HFF-Myc (cell line): ENCODE results near the gene TBC1D14.

Experiments used
- DNase-seq: peaks from one replicate; pipeline ENCODE4 v3.0.0-alpha.2; 2011; ENCODE audit warnings: low read depth; ENCODE audit errors: extremely low read depth
- H3K4me3 ChIP-seq: replicated peaks from 2 replicates; pipeline ENCODE4 v1.5.1; 2011; ENCODE audit warnings: low read depth, mild to moderate bottlenecking, control low read depth, low read length
- CTCF ChIP-seq: IDR thresholded peaks from 2 replicates; pipeline ENCODE4 v1.5.1; 2012; ENCODE audit warnings: mild to moderate bottlenecking, low read depth, low read length, control low read depth; ENCODE audit errors: missing control alignments

The TBC1D14 gene

DNA sequence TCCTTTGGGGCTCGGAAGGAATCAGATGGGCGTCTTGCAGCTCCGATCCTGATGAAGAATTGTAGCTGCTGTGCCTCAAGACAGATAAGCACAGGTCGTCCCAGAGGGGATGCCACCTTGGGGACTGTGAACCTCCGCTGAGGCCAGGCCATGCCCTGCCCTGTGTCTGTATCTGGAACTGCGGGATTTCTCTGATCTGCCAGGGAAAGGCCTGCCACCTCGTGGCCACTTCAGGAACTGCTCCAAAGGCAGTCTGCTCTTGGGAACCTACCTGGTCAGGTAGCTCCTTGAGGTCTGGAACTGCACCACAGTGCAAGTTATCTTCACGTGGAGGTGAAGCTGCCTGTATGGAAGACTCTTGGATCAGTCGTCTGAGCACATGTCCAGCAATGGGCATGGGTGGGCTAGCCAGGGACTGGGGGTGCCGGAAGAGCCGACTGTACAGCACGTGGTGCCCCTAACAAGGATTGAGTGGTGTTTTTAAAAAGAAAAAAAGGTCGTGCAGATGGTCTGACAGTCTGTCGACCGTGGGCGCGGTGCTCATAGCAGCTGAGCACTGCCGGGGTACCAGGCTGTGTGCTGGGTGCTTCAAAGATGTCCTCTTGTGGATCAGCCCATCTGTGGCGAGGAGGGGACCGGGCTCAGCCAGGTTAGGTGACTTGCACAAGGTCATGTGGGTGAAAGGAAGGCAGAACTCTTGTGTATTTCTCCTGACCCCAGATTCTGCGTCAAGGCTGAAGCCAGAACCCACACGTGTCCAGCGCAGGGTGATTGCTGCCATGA is 161.3 kb downstream of the TBC1D14 start:
- peak; percentile 98 for TF ChIP-seq CTCF
- DNase-seq: no peak
- H3K4me3 ChIP-seq: no peak overlapping the region

DNA sequence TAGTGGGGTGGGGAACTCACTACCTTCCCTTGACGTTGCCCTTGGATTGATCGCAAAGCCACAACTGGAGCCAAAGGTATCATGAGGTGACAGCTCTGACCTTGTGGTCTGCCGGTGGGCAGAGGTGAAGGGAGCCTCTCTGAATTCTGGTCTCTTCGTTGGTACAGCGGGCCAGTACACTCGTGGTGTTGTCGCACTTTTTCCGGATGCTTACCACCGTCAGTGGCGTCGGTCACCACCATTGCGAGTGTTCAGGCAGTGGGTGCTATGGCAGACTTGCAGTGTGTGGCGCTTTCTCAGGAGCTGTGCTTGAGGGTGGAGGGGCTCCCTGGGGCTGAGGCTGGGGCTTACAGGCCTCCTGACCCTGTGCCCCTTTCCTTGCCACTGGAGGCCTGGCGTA is 163.4 kb downstream of the TBC1D14 start:
- TF ChIP-seq CTCF: no peak
- DNase-seq: no peak
- no peak overlapping the region for H3K4me3 ChIP-seq

DNA sequence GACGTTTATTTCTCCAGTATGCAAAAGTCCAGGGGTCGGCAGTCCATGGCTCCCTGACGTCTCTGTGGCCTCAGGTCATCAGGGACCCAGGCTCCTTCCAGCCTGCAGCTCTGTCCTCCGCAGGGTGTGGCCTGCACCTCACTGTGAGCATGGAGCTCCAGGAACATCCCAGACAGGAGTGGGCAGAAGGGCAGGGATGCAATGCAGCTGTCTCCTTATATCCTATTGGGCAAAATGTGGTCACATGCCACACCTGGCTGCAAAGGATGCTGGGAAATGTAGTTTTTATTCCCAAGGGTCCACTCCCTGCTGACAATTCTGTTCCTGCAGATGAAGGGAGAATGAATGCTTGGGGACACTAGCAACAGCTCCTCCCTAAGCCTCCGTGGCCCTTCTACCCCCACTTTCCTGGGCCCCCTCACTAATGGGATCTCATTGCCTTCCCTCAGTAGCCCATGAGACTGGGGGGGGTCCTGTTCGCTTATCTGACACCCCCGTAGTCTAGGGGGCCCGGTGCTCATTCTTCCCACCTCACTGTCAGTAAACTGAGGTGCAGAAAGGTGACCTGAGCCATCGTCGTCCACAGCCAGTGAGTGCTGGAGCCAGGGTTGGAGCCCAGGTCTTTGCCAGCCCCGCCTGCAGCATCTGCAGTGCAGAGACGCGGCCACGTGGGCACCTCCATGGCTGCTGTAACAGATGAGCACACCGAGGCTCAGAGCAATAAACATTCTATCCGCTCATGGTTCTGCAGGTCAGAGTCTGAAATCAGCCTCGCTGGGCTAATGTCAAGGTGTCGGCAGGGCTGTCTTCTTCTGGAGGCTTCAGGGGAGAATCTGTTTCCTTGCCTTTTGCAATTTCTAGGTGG is 164.1 kb downstream of the TBC1D14 start:
- H3K4me3 ChIP-seq: no peak overlapping the region
- no peak for TF ChIP-seq CTCF
- no peak for DNase-seq

GRCh38 chr4:7074426-7074825 is 164.8 kb downstream of the TBC1D14 start:
- DNase-seq: no peak
- no peak for TF ChIP-seq CTCF
- H3K4me3 ChIP-seq: no peak overlapping the region

GRCh38 chr4:7075962-7076695 is 166.5 kb downstream of the TBC1D14 start:
- no peak for TF ChIP-seq CTCF
- DNase-seq: no peak
- no peak overlapping the region for H3K4me3 ChIP-seq

DNA sequence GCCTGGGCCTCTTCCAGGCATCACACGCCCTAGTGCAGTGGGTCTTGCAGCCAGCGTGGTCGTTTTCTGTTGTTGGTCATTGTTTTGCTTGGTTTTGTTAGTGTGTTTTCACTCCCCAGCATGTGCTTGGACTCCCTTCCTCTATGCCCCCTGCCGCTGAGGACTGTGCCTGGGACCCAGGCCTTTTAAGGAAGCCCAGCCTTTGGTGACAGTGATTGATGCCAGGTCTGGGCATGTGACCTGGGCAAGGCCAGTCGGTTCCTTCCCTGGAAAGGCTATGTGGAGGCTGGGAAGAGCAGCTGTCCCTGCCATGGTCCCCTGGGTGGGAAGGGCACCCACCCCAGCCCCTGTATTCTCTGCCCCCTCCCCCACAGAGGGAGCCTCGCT is 167.1 kb downstream of the TBC1D14 start:
- H3K4me3 ChIP-seq: no peak overlapping the region
- TF ChIP-seq CTCF: no peak
- DNase-seq: no peak
